AG08395 (cell line): Measurements from ENCODE around the gene SKAP2.
"Not testable (repeated sequence)": the region's sequence is repeated elsewhere in the genome, so short reads cannot be mapped to it uniquely, and the experiment has no call there.

Experiments
- DNase-seq: peaks from one replicate; pipeline ENCODE4 v3.0.0; 2012; ENCODE audit warnings: mixed read lengths, low spot score

SKAP2 gene

DNA sequence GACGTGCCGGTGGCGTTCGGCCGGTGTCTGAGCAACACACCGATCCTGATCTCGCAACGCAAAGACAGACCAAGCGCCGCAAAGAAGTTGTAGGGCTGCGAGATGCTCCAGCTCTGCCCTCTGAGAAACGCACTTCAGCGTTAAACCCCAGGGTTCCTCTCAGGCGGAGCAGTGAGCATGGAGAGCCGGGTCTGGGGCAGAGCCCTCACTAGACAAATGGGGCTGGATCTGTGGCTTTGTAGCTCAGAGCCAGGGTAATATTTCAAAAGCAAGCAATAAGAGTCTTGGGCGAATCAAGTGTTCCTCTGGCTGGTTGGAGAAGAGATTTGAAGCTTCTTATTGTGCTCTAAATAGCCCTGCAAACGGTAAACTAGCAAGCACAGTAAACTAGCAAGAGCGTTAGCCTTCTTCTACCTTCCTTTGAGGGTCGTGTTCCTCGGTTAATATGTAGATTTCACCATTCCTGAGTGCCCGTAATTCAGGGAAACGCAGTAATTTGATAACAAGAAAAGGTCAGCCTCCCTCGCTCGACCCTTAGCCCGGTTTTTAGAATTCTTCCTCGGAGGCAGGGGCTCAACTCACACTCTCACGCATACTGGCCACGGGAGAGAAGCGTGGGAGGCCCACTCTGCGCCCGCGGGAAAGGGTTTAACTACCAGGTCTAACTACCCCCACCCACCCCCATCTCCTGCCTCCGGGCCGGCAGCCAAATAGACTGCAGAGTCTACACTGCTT, 6.7 kb downstream of the SKAP2 start:
- no peak for DNase-seq

DNA sequence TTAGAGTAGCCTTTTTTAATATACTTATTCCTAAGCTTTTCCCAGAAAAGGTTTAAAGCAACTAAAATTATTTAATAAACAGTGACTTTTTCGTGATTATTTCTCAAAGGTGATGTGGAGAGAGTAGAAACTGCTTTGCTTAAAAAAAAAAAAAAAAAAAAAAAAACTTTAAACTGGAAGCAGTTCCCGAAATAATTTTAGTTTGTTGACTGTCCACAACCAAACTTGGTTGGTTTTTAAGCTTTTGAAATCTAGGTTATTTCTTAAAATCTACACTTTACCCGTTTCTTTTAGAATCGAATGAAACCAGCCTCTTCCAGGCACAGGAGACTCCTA, 7.3 kb downstream of the SKAP2 start:
- DNase-seq, result no peak

DNA sequence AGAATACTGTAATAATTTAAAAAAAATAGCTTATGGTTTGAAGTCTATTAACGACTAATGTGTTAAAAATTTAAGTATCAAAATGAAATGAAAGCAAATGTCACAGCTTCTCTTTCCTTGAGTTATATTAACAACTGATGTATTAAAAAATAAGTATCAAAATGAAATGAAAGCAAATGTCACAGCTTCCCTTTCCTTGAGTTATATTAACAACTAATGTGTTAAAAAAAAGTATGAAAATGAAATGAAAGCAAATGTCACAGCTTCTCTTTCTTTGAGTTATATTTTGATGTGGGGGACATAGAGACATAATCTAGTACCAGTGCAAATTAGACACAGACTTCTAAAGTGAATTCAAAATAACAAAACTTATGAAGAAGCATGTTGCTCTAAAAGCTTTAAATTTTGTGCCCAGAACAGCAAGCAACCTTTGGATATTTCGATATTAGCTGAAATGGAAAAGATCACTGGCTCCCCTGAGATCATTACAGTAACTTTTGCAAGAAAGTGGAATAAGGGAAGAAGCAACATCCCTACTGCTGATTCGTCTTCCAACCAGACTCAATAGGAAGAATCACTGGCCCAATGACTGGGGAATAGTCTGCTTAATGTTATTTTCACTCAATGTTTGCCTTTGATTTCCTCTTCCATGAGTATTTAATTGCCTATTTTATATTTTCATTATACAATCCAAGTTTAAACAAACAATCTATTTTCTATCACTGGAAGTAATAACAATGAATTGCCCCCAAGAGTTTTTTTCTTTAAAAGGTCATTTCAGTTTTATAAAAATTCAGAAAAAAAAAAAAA, 8.0 kb downstream of the SKAP2 start:
- no peak for DNase-seq

GRCh38 chr7:26854876-26855855, 9.2 kb downstream of the SKAP2 start:
- DNase-seq, result no peak

DNA sequence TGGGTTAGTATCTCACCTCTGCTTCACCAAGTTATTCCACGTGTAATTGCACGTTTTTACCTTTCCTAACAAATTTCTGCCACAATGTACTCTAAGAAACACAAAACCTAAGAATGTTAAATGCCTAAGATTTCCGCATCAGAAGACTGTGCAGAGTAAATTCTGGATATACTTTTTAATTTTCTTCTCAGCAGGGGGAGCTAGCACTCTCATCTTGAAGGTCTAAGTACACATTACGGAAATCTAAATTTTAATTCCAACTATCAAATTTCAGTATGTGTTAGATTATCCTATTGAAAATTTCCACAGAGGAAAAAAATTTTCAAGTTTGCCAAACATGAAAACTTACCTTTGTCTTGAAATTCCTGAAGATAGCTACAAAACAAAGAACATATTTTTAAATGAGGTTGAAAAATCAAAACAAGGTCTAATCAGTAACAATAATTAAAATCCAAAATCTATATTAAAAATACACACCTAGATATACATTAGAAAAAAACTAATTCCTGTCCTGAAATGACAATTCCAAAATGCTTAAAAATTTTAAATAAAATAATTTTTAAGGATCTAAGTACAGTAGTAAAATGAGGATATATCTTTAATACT, 10.5 kb downstream of the SKAP2 start:
- DNase-seq, result peak; percentile 42

- no peak for DNase-seq
These were observed 14.2 kb downstream of the SKAP2 start for GRCh38 chr7:26850193-26850651.

GRCh38 chr7:26843705-26844104, 20.7 kb downstream of the SKAP2 start:
- no peak for DNase-seq

DNA sequence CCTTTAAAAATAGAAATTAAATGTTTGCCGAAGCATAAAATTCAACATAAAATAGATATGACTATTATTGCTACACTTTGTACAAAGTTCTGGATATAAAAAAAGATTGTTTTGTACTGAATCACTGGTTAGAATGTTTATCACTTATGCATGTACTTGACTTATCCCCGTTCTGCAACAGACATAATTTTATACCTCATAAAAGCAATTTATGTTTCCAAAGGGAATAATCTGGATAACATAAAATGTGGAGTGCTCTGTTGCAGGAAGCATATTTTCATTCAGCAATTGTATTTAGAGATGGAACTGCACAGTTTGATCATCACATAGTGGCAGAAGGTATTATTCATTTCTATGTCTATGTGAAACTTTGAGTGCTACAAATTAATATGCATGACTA, 21.5 kb downstream of the SKAP2 start:
- DNase-seq, result no peak

- DNase-seq, result no peak
These were observed 23.2 kb downstream of the SKAP2 start for GRCh38 chr7:26841003-26841739.

GRCh38 chr7:26836793-26837192, 27.6 kb downstream of the SKAP2 start:
- not testable (repeated sequence) for DNase-seq

GRCh38 chr7:26815426-26815825, 49.0 kb downstream of the SKAP2 start:
- DNase-seq, result no peak

- no peak for DNase-seq
These were observed 51.0 kb downstream of the SKAP2 start for GRCh38 chr7:26813432-26813831.

GRCh38 chr7:26794541-26794940, 69.8 kb downstream of the SKAP2 start:
- DNase-seq, result no peak

DNA sequence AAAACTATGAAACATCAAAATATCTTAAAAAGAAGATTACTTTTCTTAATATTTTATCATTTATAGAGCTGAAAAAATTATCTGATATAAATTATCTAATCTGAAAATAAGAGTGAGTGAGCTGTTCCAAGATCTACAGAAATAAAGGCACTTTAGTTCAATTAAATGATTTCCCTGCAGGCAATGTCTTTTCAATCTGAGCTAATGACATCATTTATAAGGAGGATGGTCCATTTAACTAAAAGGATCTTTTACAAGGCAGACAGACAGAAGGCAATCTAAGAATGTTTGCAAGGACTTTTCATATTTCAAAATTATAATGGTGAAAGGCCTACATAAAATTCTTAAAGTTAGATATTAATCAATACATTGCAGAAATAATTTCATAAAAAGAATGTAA, 71.8 kb downstream of the SKAP2 start:
- no peak for DNase-seq

DNA sequence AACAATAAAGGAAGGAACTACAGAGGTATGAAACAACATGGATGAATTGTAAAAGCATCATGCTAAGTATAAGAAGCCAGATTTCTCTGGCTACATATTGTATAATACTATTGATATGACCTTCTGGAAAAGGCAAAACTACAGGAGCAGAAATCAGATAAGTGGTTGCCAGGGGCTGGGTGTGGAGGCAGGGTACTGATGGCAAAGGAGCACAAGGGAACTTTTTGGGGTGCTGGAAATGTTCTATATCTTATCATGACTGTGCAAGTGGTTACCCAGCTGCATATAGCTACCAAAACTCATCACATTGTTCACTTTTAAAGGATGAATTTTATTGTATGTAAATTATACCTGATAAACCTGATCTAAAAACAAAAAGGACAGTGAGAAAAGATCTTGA, 72.4 kb downstream of the SKAP2 start:
- DNase-seq, result no peak

DNA sequence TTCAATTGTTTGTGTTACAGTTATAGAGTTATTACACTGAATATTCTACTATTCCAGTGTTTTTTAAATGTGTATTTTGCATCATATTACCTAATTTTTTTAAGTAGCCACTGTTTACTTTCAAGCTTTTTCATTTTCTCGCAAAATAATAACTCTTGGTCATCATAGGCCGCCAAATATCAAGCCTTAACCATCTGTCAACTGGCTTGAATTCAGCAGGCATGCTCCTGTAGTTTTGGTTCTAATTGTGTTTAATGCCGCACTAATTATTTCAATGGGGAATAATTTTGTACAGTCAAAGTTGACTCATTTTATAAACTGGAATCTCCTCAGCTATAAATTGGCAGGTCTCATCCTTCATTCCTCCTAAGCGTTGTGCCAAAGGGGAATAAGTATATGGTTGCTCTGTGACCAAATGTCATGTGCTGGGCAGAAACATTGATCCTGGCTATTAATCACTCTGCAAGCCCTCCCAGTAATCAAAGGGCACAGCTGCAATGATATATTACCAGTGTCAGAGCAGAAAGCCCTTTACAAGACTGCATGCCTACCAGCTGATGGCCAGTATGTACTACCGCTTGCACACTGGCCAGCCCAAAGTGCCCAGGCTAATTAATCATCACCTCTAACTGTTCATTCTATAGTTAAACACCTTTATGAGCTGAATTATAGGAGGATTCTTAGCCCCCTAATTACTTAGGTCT, 74.8 kb downstream of the SKAP2 start:
- DNase-seq, result no peak

GRCh38 chr7:26787701-26788100, 76.7 kb downstream of the SKAP2 start:
- no peak for DNase-seq

DNA sequence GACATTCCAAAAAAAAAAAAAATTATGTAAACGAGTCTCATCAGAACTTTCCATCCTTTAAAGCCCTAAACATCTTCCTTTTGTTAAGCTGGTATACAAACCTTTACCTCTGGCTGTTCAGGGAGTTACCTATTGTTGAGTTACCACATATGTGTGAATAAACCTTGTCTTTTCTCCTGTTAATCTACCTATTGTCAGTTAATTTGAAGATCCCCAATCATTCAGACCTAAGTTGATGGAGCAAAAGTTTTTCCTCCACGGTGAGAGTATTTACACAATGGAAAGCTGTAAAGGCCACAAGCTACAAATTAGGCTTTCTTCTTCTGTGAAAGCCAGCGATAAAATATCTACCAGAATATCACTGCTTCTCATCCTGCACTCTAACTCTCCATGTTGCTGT, 80.3 kb downstream of the SKAP2 start:
- DNase-seq, result no peak

DNA sequence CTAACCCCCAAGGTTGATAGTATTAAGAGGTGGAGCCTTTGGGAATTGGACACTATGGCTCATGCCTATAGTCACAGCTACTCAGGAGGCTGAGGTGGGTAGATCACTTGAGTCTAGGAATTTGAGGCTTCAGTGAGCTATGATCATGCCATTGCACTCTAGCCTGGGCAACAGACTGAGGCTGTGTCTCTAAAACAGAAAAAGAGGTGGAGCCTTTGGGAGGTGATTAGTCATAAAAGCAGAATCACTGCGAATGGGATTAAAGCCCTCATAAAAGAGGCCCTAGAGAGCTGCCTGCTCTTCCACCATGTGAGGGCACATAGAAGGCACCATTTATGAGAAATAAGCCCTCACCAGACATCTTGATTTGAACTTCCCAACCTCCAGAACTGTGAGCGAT, 81.9 kb downstream of the SKAP2 start:
- DNase-seq, result no peak

GRCh38 chr7:26779978-26780595, 84.3 kb downstream of the SKAP2 start:
- DNase-seq, result no peak
